IPS-15b (cell line): ENCODE measurements around the gene MLYCD.

Experiments used
- H3K27me3 ChIP-seq: one replicate; pipeline ENCODE4 v1.6.1; 2013; ENCODE audit warnings: low read length; ENCODE audit not compliant: control insufficient read depth, insufficient read depth
- H3K36me3 ChIP-seq: one replicate; pipeline ENCODE4 v1.6.1; 2013; ENCODE audit warnings: low read length; ENCODE audit not compliant: control insufficient read depth, insufficient read depth
- H3K4me1 ChIP-seq: one replicate; pipeline ENCODE4 v1.6.1; 2013; ENCODE audit warnings: mild to moderate bottlenecking, low read length; ENCODE audit not compliant: control insufficient read depth, insufficient read depth
- H3K4me3 ChIP-seq: one replicate; pipeline ENCODE4 v1.5.1; 2013; ENCODE audit warnings: low read depth, low read length
- H3K9ac ChIP-seq: one replicate; pipeline ENCODE4 v1.6.1; 2013; ENCODE audit warnings: low read depth, mild to moderate bottlenecking, low read length
- H3K9me3 ChIP-seq: one replicate; pipeline ENCODE4 v1.6.1; 2013; ENCODE audit warnings: mild to moderate bottlenecking, low read length; ENCODE audit not compliant: control insufficient read depth, insufficient read depth

MLYCD gene

DNA sequence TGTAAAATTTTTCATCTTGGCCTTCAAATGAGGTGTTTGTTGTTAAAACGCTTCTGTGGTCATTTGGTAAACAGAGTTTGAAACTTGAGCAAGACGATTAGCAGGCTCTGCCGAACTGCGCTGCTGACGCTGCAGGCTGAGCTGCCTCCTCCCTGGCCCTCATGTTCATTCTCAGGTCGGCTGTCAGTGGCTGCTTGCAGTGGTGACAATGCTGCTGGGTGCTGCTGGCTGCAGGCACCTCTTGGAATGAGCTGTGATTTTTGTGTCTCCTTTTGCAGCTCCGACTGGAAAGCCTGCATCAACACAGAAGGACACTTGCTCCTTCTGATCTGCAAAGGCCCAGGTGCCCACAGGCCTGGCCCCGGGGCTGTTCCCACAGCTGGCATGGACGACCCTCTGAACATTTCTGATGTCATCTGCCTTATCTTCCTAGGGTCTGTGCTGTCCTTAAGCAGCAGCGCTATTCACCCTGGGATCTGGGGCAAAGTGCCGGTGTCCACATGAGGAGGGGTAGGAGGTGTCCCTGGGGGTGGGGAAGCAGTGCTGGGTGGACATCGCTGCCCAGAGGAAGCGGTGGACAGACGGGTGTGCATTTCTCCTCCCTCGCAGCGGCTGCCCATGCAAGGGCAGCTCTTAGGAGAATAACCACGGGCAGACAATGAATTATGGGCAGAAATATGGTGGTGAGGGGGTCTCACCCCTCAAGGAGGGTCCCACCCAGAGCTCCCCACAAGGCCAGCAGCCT lies 31.1 kb downstream of the MLYCD start:
- Histone ChIP-seq H3K9me3 (no peaks in the 10 kb centered on the region), H3K9ac (no peak overlapping the region), H3K36me3 (no peaks in the 10 kb centered on the region), H3K4me3 (no peak overlapping the region), H3K27me3 (no peaks in the 10 kb centered on the region), H3K4me1 (peaks cover 6% of the 10 kb centered on the region)

- Histone ChIP-seq H3K9ac (no peak overlapping the region), H3K4me1 (peaks cover 6% of the 10 kb centered on the region), H3K4me3 (no peak overlapping the region), H3K9me3 (no peaks in the 10 kb centered on the region), H3K36me3 (no peaks in the 10 kb centered on the region), H3K27me3 (no peaks in the 10 kb centered on the region)
Measured at GRCh38 chr16:83930730-83931500, 32.0 kb downstream of the MLYCD start.

DNA sequence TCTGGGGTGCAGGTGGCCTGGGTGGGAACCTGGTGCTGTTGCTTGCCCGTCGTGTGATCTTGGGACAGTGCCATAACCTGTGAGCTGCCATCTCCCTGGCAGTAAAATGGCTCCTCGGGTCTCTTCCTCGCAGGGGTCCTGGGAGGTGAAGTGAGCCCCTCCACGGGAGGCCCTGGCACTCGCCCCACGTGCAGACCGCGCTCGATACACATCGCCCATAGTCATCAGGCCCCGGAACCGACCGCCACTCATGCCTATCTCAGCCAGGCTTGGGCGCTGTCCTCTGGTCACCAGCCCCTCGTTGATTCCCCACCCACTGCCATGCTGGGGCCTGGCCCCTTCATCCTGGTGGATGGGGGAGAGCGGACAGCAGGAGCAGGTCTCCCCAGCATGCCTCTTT lies 32.6 kb downstream of the MLYCD start:
- Histone ChIP-seq H3K4me3 (no peak overlapping the region), H3K36me3 (no peaks in the 10 kb centered on the region), H3K9me3 (no peaks in the 10 kb centered on the region), H3K27me3 (no peaks in the 10 kb centered on the region), H3K9ac (no peak overlapping the region), H3K4me1 (peaks cover 6% of the 10 kb centered on the region)

DNA sequence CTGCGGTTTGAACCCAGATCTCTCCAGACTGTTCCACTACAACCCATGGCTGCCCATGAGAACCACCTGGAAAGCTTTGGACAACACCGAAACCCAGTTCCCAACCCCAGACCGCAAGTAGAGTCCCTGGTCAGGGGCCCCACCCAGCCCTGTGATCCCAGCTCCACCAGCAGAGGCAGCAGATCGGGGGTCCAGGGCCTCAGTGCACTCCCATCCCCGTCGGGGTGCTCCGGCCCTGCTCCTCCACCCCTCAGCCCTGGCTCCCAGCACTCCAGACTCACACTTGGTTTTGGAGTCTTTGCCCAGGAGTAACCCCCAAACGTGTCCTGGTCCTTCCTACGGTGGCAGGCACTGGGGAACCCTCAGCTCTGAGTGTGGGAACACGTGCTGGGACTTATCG lies 33.4 kb downstream of the MLYCD start:
- Histone ChIP-seq H3K36me3 (no peaks in the 10 kb centered on the region), H3K27me3 (no peaks in the 10 kb centered on the region), H3K4me3 (no peak overlapping the region), H3K9me3 (no peaks in the 10 kb centered on the region), H3K4me1 (peaks cover 2% of the 10 kb centered on the region), H3K9ac (no peak overlapping the region)

GRCh38 chr16:83932955-83933673 lies 34.2 kb downstream of the MLYCD start:
- H3K4me3 ChIP-seq, result no peak overlapping the region
- H3K4me1 ChIP-seq, result no peaks in the 10 kb centered on the region
- no peak overlapping the region for H3K9ac ChIP-seq
- H3K27me3 ChIP-seq, result no peaks in the 10 kb centered on the region
- H3K9me3 ChIP-seq, result no peaks in the 10 kb centered on the region
- no peaks in the 10 kb centered on the region for H3K36me3 ChIP-seq

DNA sequence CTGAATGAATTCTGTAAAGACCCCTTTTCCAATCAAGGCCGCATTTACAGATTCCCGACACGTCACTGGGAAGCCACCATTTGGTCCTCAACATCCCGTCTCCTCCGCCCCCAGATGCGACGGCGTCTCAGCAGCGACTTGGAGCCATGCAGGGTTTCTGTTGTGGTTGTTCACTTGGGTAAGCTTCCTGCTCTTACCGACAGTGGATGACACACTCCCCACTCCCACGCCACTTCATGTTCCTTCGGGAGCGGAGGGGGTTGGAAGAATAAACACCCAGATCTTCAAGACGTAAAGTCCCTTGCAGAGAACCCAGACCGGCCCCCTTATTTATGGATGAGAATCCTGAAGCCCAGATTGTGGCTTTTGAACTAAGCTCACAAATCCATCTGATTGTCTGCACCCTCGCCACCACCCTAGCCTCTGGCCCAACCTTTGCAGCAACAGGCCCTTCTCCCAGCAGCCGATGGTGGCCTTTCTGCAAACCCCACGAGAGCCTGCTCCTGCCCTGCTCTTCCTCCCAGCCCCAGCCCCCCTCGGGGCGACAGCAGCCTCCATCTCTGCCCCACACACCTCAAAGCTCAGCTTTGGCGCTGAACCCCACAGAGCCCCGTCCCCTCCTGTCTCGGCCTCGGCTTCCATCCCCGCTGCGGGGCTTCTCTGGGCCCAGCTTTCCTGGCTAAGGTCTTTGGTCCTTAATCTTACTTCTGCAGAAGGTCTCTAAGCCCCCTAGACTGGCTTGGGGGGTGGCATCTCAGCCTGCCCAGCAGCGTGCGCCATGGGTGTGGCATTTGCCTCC lies 35.2 kb downstream of the MLYCD start:
- Histone ChIP-seq H3K27me3 (no peaks in the 10 kb centered on the region), H3K9ac (no peak overlapping the region), H3K4me1 (no peaks in the 10 kb centered on the region), H3K9me3 (no peaks in the 10 kb centered on the region), H3K36me3 (no peaks in the 10 kb centered on the region), H3K4me3 (no peak overlapping the region)

DNA sequence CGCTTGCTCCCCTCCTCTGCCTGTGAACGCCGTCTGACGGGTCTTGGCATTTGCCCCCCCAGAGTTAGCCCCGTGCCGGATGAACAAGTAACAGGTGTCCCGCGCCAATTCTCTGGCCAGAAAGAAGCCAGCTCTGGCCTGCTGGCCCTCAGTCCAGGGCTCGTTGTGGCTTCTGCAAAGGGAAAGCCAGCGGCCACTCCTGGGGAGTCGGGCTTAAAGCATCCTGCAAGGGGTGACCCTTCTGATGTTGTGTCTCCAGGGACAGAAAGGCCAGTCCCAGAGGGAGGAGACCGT lies 35.7 kb downstream of the MLYCD start:
- H3K27me3 ChIP-seq, result no peaks in the 10 kb centered on the region
- no peak overlapping the region for H3K9ac ChIP-seq
- no peaks in the 10 kb centered on the region for H3K9me3 ChIP-seq
- H3K36me3 ChIP-seq, result no peaks in the 10 kb centered on the region
- no peak overlapping the region for H3K4me3 ChIP-seq
- no peaks in the 10 kb centered on the region for H3K4me1 ChIP-seq

GRCh38 chr16:83935005-83935857 lies 36.3 kb downstream of the MLYCD start:
- no peak overlapping the region for H3K4me3 ChIP-seq
- H3K36me3 ChIP-seq, result no peaks in the 10 kb centered on the region
- no peaks in the 10 kb centered on the region for H3K9me3 ChIP-seq
- no peak overlapping the region for H3K9ac ChIP-seq
- no peaks in the 10 kb centered on the region for H3K27me3 ChIP-seq
- H3K4me1 ChIP-seq, result no peaks in the 10 kb centered on the region

DNA sequence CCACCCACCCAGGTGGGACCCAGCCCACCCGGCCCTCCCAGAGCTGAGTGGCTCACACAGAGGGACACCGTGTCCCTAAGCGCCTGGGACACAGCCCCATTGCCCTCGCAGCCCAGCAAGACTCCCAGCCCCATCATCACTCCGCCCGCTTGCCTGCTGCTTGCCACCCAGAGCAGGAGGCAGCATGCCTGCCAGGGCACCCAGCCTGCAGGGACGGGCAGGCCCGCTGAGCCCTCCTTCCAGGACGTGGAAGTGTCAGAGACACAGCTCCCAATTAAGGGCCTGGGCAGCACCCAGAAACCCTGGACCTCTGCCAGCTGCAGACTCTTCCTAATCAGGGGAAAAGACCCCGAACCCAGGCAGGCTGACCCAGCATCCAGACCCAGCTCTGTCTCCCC lies 36.9 kb downstream of the MLYCD start:
- Histone ChIP-seq H3K9me3 (no peaks in the 10 kb centered on the region), H3K4me1 (no peaks in the 10 kb centered on the region), H3K27me3 (no peaks in the 10 kb centered on the region), H3K9ac (no peak overlapping the region), H3K36me3 (no peaks in the 10 kb centered on the region), H3K4me3 (no peak overlapping the region)

DNA sequence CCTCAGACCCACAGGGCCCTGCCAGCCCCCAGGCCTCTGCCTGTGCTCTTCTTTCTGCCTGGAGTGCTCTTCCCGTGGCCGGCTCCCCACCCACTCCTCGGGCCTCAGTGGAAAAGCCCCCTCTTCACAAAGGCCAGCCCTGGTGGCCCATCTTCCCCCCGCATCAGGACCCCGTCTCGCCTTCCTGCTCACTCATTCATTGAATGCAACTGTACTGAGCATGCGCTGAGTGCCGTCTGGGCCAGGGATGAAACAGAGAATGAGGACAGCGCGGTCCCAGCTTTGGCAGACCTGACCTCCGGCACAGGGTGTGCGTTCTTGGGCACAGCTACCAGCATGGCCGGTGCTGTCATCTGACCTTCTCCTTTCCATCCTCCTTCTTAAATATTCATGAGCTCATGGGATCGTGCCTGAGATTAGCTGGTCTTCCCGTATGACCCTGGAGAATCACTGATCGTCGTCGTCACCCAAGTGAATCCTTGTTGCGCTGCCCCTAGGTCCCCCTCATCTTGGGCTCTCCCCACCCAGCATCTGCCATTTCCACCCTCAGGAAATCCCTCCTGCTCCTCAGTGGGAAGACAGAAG lies 37.8 kb downstream of the MLYCD start:
- Histone ChIP-seq H3K9ac (no peak overlapping the region), H3K4me3 (no peak overlapping the region), H3K36me3 (no peaks in the 10 kb centered on the region), H3K9me3 (no peaks in the 10 kb centered on the region), H3K27me3 (no peaks in the 10 kb centered on the region), H3K4me1 (no peaks in the 10 kb centered on the region)
